Head of caudate nucleus (tissue), 42 donors: ENCODE results near the gene C20orf204.

ENCODE experiments used
- DNase-seq, 42 donors: peaks; one replicate each; pipeline versions ENCODE4 v3.0.0 to v3.0.0-alpha.2; 2020 to 2021; ENCODE audit warnings: mixed read lengths in 7 of 42
- intact Hi-C: fragments of 100-400 bp; cut with DNase I; formaldehyde crosslinking; loops from one replicate; pipeline ENCODE4 v1.15.0; 2022

The C20orf204 gene

GRCh38 chr20:64051561-64052325, 15.8 kb downstream of the C20orf204 start:
- DNase-seq, result no peak
- intact Hi-C loops, result no loop called here

- no peak for DNase-seq
- intact Hi-C loops, result no loop called here
These were observed 16.3 kb downstream of the C20orf204 start for GRCh38 chr20:64052326-64052722.

GRCh38 chr20:64052987-64053840, 17.2 kb downstream of the C20orf204 start:
- intact Hi-C loops, result no loop called here
- DNase-seq, result no peak

GRCh38 chr20:64053841-64054661, 18.1 kb downstream of the C20orf204 start:
- intact Hi-C loops, result no loop called here
- no peak for DNase-seq

GRCh38 chr20:64055396-64055892, 19.5 kb downstream of the C20orf204 start:
- intact Hi-C loops, result no loop called here
- DNase-seq, result no peak

- intact Hi-C loops, result no loop called here
- DNase-seq, result no peak
These were observed 20.1 kb downstream of the C20orf204 start for GRCh38 chr20:64055893-64056638.

- intact Hi-C loops, result no loop called here
- DNase-seq, result no peak
These were observed 20.6 kb downstream of the C20orf204 start for GRCh38 chr20:64056639-64056888.

- intact Hi-C loops, result no loop called here
These were observed 21.1 kb downstream of the C20orf204 start for GRCh38 chr20:64056889-64057627.

GRCh38 chr20:64057628-64058498, 21.9 kb downstream of the C20orf204 start:
- intact Hi-C loops, result no loop called here
- peak; percentile 44 to 88 (median 78) for DNase-seq

More at GRCh38 chr20:64056889-64057627, 21.1 kb downstream of the C20orf204 start:
- DNase-seq, result peak in 1 of 42 donors; percentile 32

GRCh38 chr20:64058536-64058935, 22.6 kb downstream of the C20orf204 start:
- intact Hi-C loops, result no loop called here
- DNase-seq, result peak in 22 of 42 donors; percentile 32 to 81 (median 55)

GRCh38 chr20:64062276-64062595, 26.3 kb downstream of the C20orf204 start:
- intact Hi-C loops, result loop anchor here (5.0 kb wide), 1 partner anchor 105 kb away; the partner anchor contains the start of gene UCKL1
- peak in 5 of 42 donors; percentile 32 to 50 (median 37) for DNase-seq

- peak; percentile 96 to 100 (median 99) for DNase-seq
- intact Hi-C loops, result loop anchor here (5.0 kb wide), 1 partner anchor 105 kb away; the partner anchor contains the start of gene UCKL1
These were observed 26.8 kb downstream of the C20orf204 start, which contains the start of gene TCEA2 for GRCh38 chr20:64062596-64063388. Gene TCEA2, plus strand, starts transcription at chr20:64063198. Its CDS starts 115 bp downstream, at chr20:64063313.

GRCh38 chr20:64063389-64064144, 27.6 kb downstream of the C20orf204 start:
- intact Hi-C loops, result loop anchor here (5.0 kb wide), 1 partner anchor 106 kb away; the partner anchor contains the start of gene UCKL1
- DNase-seq, result peak in 34 of 42 donors; percentile 31 to 80 (median 58)

- intact Hi-C loops, result loop anchor here (5.0 kb wide), 1 partner anchor 107 kb away; the partner anchor contains the start of gene UCKL1
These were observed 28.2 kb downstream of the C20orf204 start for GRCh38 chr20:64064145-64064698.

More at GRCh38 chr20:64064145-64064698, 28.2 kb downstream of the C20orf204 start:
- no peak for DNase-seq
